Stimulated activated CD8-positive, alpha-beta memory T cell treated with anti-CD3 and anti-CD28 coated beads, Interleukin-15, amount 100 ng/mL, for 1 hour (primary cell): ENCODE results near the gene GLE1.
"Not testable (repeated sequence)": the region's sequence is repeated elsewhere in the genome, so short reads cannot be mapped to it uniquely, and the experiment has no call there.

ENCODE experiments used
- DNase-seq: peaks from one replicate; pipeline ENCODE4 v3.0.0-alpha.2; 2020; ENCODE audit warnings: low read depth

Gene GLE1

DNA sequence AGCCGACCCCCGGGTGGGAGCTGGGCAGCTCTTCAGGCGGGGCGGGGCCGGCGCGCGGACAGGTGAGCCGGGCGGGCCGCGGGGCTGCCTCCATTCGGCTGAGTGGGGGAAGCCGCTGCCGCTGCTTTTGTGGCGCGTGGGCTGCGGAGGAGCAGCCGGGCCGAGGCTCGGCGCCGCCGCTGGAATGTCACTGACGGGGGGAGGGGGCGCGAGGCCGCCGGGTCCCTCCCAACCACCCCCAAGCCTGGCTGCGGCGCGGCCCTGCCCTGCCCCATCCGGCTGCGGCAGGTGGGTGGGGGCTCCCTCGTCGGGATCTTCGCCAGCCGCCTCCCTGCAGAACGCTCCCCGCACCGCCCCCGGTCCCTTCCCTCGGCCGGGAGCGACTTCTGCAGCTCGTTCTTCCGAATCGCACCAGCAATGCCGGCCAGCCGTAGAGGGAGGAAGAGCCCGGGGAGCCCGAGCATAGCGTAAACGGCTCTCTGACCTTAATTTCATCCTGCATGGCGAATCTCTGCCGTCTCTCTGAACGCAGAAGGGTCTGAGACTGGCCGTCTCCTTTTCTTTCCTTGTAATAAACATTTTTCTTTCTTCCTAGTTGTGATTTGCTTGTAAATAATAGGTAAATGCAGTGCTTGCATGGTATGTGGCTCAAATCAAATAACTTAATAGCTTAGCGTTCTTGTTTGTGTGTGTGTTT lies 48.4 kb downstream of the GLE1 start:
- DNase-seq, result no peak

- no peak for DNase-seq
These were observed 49.2 kb downstream of the GLE1 start for GRCh38 chr9:128553728-128554127.

- DNase-seq, result no peak
These were observed 49.8 kb downstream of the GLE1 start for GRCh38 chr9:128554155-128554862.

DNA sequence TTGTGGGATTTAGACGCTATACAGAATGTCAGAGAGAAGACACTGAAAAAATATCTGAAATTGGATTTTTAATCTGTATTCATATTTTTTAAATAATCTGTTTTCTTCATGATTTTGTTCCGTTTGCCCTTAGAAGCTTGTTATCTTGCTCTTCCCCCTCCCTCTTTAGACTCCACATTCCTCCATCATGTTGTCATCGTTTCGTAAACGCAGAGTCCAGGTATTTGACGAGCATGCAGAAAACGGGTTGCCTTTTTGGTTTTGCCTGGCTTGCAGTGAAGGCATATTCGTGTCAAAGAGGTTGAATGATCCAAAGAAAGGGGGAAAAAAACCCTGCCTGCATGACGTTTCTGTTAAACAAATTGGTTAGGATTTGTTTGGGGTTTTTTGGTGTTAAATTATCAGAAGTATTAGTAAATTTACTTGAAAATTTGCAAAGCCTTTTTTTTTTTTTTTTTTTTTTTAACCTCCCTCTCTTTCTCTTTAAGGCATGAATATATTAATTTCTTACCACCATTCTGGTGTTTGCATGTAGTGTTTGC lies 50.7 kb downstream of the GLE1 start:
- no peak for DNase-seq

DNA sequence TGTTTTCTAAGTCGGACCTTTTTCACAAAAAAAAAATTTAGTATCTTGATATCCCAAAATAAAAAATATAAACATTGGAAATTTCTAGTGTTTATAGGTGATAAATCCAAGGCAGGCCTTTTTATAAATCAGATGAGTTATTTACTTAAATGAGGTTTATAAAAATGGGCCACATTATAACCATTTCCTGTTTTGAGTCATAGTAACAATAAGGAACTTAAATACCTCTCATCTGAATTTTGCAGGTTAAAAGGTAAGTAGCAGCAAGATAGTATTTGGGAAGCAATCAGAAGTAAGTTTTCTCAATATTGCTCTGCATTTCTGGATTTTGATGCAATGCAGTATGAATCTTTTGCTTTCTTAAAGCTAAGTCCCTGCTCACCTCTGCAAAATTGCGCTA lies 51.8 kb downstream of the GLE1 start:
- DNase-seq, result no peak

DNA sequence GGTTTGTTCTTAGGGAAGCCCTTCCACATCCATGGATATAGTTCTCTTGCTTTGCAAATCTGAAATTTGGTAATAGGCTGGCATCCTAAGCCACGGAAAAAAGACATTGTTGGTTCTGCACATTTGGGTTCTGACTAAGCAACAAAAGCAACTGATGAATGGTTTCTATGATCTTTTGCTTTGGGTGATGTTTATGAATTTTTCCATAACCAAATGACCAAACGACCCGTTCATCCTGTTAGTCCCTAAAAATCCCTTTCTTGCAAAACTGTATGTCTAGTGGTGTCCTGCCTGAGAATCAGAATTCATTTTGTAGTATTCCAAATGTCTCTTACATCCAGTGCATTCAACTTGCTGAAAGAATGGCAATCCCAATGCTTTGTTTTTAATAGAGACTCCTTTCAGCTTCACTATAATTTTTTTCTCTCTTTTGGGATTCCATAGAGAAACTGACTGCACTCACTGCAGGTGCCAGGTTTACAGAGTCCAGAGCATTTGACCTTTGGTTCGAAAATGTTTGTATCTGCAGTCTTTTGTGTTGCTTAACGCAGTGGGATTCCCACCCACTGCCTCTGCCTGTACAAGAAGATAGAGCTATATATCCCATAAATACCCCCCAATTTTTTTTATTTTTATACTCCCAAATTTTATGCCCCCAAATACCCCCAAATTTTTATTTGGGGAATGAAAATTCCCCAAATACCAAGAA lies 52.6 kb downstream of the GLE1 start:
- DNase-seq, result no peak

DNA sequence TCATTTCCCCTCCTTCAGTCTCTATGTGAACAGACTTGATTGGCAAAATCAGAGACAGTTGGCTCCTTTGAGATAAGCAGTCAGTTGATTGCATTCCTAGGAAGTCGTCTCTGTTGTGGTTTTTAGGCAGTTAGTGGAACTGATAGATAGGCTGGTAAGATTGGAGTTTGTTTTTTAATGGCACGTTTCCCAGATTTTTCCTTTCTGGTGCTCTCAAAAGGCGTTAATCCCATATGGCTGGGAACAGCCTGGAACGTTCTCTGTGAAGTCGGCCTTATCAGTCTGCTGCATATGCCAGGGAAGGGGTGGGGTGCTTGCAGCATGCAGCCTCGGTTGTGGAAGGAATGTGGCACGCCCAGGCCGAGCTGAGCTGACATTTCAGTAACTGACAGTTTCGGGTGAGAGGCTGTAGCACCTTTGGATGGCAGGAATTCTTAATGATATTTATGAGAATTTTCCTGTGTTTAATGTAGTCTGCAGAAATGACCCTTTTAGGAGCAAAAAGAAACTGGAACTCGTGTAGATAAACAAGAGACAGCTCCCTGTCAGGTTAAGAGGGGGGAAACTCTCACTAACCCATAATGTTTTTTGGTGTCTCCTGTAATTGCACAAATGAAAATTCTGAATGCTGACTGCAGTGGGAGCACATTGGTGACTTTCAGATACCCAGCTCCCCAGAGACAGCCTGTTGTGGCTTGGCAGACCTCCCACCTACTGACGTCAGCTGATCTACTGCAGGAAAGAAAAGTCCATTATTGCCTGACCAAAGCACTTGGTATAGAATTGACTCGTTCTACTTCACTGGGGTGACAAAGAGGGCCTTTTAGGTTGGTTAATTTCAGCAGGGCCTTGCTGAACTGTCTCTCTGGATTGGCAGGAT lies 54.2 kb downstream of the GLE1 start:
- no peak for DNase-seq

DNA sequence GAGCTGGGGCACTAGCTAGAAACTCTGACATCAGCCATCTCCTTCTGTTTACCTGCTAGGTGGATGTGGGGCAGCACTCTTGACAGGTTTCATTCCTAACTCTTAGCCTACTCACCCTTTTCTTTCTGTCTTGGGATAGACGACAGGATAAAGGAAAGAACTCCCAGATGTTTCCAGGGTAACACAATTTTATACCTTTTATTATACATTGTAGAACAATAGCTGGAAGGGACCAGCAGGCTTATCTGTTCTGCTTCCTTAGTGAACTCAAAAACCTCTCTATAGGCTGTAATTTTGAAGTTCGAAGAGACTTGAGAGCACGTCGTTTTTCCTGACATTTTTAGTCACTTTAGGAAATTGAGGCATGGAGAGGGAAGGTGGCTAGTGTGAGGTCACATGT lies 61.1 kb downstream of the GLE1 start:
- DNase-seq, result no peak

DNA sequence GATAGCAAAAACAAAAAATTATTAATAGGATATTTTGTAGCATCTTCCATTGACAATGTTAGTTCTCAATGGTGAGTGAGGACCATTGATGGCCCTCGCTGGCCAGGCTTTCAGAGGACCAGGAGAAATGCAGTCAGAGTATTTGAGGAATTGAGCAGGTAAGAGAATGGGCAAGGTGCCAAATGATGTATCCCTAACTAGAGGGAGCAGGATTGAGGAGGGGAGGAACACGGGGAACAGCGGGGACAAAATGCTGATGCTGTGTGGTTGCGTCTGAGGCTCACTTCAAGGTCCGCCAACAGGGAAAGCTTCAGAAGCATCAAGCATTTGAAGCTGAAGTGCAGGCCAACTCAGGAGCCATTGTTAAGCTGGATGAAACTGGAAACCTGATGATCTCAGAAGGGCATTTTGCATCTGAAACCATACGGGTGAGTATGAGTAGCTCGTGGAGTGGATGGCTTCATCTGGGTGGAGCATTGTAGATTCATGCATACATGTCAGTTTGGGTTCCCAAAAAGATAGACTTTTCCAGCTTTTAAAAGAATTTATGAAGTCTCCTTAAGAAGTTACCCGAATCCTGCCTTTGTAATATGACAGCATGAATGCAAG lies 64.1 kb downstream of the GLE1 start:
- no peak for DNase-seq

- DNase-seq, result no peak
These were observed 71.0 kb downstream of the GLE1 start for GRCh38 chr9:128575469-128575868.

DNA sequence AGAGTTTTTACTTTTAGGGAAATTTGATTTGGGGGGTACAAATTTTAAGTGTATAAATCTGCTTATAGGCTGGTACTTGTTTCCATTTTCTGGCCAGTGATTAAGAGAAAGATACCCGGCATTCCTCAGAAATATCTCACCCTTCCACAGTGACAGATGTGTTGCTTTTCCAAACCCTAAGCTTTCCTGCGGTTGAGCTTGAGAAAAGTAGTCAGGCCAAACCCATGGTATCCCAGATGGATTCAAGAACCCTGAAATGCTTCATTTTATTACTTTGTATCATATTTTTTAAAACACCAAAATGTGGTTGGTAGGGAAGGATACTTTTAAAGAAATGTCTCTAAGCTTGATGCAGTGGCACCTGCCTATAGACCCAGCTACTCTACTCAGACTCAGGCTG lies 71.4 kb downstream of the GLE1 start:
- DNase-seq, result no peak

- no peak for DNase-seq
These were observed 72.7 kb downstream of the GLE1 start for GRCh38 chr9:128577206-128577605.

- no peak for DNase-seq
These were observed 74.7 kb downstream of the GLE1 start for GRCh38 chr9:128579194-128579593.

- DNase-seq, result no peak
These were observed 76.2 kb downstream of the GLE1 start for GRCh38 chr9:128580731-128581130.

GRCh38 chr9:128585155-128585554 lies 80.6 kb downstream of the GLE1 start:
- DNase-seq, result not testable (repeated sequence)

GRCh38 chr9:128586934-128587333 lies 82.4 kb downstream of the GLE1 start:
- not testable (repeated sequence) for DNase-seq

- no peak for DNase-seq
These were observed 82.9 kb downstream of the GLE1 start for GRCh38 chr9:128587453-128587852.

- DNase-seq, result no peak
These were observed 84.2 kb downstream of the GLE1 start for GRCh38 chr9:128588581-128589233.
